Stimulated activated naive CD8-positive, alpha-beta T cell treated with anti-CD3 and anti-CD28 coated beads, Interleukin-15, Interleukin-2, amounts not matched to agents 100 ng/mL and 50 ng/mL, for 24 hours (primary cell): Measurements from ENCODE around the gene KCNK7.

Experiments
- H3K27ac Mint-ChIP-seq: one replicate; pipeline ENCODE4 v1.8.0; 2021; ENCODE audit warnings: mild to moderate bottlenecking, mixed read lengths
- H3K27me3 Mint-ChIP-seq: one replicate; pipeline ENCODE4 v1.8.0; 2021; ENCODE audit warnings: mixed read lengths
- H3K36me3 Mint-ChIP-seq: one replicate; pipeline ENCODE4 v1.8.0; 2021; ENCODE audit warnings: low read depth, mixed read lengths
- H3K4me1 Mint-ChIP-seq: one replicate; pipeline ENCODE4 v1.8.0; 2021; ENCODE audit warnings: low read depth, mixed read lengths
- H3K4me3 Mint-ChIP-seq: one replicate; pipeline ENCODE4 v1.8.0; 2021; ENCODE audit warnings: mild to moderate bottlenecking, mixed read lengths
- H3K9me3 Mint-ChIP-seq: one replicate; pipeline ENCODE4 v1.8.0; 2021; ENCODE audit warnings: mixed read lengths

KCNK7 gene

GRCh38 chr11:65577756-65578109, 17.9 kb downstream of the KCNK7 start:
- Mint-ChIP-seq H3K27me3 (no peaks in the 10 kb centered on the region), H3K9me3 (no peaks in the 10 kb centered on the region), H3K4me3 (peak overlapping the region; percentile 90), H3K27ac (no peak overlapping the region), H3K36me3 (peaks cover 32% of the 10 kb centered on the region), H3K4me1 (peaks cover 42% of the 10 kb centered on the region)

- H3K9me3 Mint-ChIP-seq = no peaks in the 10 kb centered on the region
- peaks cover 45% of the 10 kb centered on the region for H3K4me1 Mint-ChIP-seq
- H3K36me3 Mint-ChIP-seq = peaks cover 33% of the 10 kb centered on the region
- no peaks in the 10 kb centered on the region for H3K27me3 Mint-ChIP-seq
- peak overlapping the region; percentile 84 for H3K27ac Mint-ChIP-seq
- H3K4me3 Mint-ChIP-seq = peak overlapping the region; percentile 90
Observed at GRCh38 chr11:65576867-65577755, 18.5 kb downstream of the KCNK7 start.

GRCh38 chr11:65576232-65576866, 19.3 kb downstream of the KCNK7 start:
- H3K27me3 Mint-ChIP-seq = no peaks in the 10 kb centered on the region
- peaks cover 53% of the 10 kb centered on the region for H3K4me1 Mint-ChIP-seq
- peak overlapping the region; percentile 90 for H3K4me3 Mint-ChIP-seq
- peaks cover 33% of the 10 kb centered on the region for H3K36me3 Mint-ChIP-seq
- H3K9me3 Mint-ChIP-seq = no peaks in the 10 kb centered on the region
- peak overlapping the region; percentile 84 for H3K27ac Mint-ChIP-seq

GRCh38 chr11:65575568-65576231, 19.9 kb downstream of the KCNK7 start, which contains the start of gene EHBP1L1:
Gene EHBP1L1 (plus strand): TSS chr11:65576053. CDS start chr11:65576303, 250 bp downstream.
- Mint-ChIP-seq H3K27me3 (no peaks in the 10 kb centered on the region), H3K36me3 (peaks cover 31% of the 10 kb centered on the region), H3K4me1 (peaks cover 57% of the 10 kb centered on the region), H3K9me3 (no peaks in the 10 kb centered on the region), H3K27ac (peak within 1 kb of the TSS; percentile 91), H3K4me3 (peak within 1 kb of the TSS; percentile 90)

GRCh38 chr11:65574811-65575567, 20.6 kb downstream of the KCNK7 start:
- H3K4me1 Mint-ChIP-seq = peaks cover 60% of the 10 kb centered on the region
- no peaks in the 10 kb centered on the region for H3K9me3 Mint-ChIP-seq
- H3K27me3 Mint-ChIP-seq = no peaks in the 10 kb centered on the region
- peak overlapping the region; percentile 85 for H3K4me3 Mint-ChIP-seq
- H3K36me3 Mint-ChIP-seq = peaks cover 30% of the 10 kb centered on the region
- H3K27ac Mint-ChIP-seq = peak overlapping the region; percentile 91

GRCh38 chr11:65574109-65574810, 21.3 kb downstream of the KCNK7 start:
- Mint-ChIP-seq H3K36me3 (peaks cover 23% of the 10 kb centered on the region), H3K9me3 (no peaks in the 10 kb centered on the region), H3K4me1 (peaks cover 60% of the 10 kb centered on the region), H3K27me3 (no peaks in the 10 kb centered on the region), H3K4me3 (peak overlapping the region; percentile 85), H3K27ac (peak overlapping the region; percentile 91)

- no peaks in the 10 kb centered on the region for H3K27me3 Mint-ChIP-seq
- H3K4me3 Mint-ChIP-seq = peak overlapping the region; percentile 82
- peaks cover 21% of the 10 kb centered on the region for H3K36me3 Mint-ChIP-seq
- no peaks in the 10 kb centered on the region for H3K9me3 Mint-ChIP-seq
- H3K27ac Mint-ChIP-seq = peak overlapping the region; percentile 71
- H3K4me1 Mint-ChIP-seq = peaks cover 64% of the 10 kb centered on the region
Observed at GRCh38 chr11:65573391-65574079, 22.1 kb downstream of the KCNK7 start.

- peaks cover 22% of the 10 kb centered on the region for H3K36me3 Mint-ChIP-seq
- H3K27ac Mint-ChIP-seq = peak within 1 kb of the TSS; percentile 94
- H3K4me3 Mint-ChIP-seq = peak within 1 kb of the TSS; percentile 92
- H3K4me1 Mint-ChIP-seq = peaks cover 62% of the 10 kb centered on the region
- no peaks in the 10 kb centered on the region for H3K27me3 Mint-ChIP-seq
- no peaks in the 10 kb centered on the region for H3K9me3 Mint-ChIP-seq
Observed at GRCh38 chr11:65572356-65573051, 23.1 kb downstream of the KCNK7 start, which contains the start of gene FAM89B. Gene FAM89B (plus strand): TSS chr11:65572538. CDS start chr11:65572670, 132 bp downstream.

- no peaks in the 10 kb centered on the region for H3K9me3 Mint-ChIP-seq
- H3K4me1 Mint-ChIP-seq = peaks cover 64% of the 10 kb centered on the region
- H3K36me3 Mint-ChIP-seq = peaks cover 22% of the 10 kb centered on the region
- peak overlapping the region; percentile 94 for H3K27ac Mint-ChIP-seq
- no peaks in the 10 kb centered on the region for H3K27me3 Mint-ChIP-seq
- H3K4me3 Mint-ChIP-seq = peak overlapping the region; percentile 92
Observed at GRCh38 chr11:65571940-65572339, 23.7 kb downstream of the KCNK7 start.

- H3K27me3 Mint-ChIP-seq = no peaks in the 10 kb centered on the region
- peaks cover 22% of the 10 kb centered on the region for H3K36me3 Mint-ChIP-seq
- peaks cover 64% of the 10 kb centered on the region for H3K4me1 Mint-ChIP-seq
- H3K27ac Mint-ChIP-seq = peak overlapping the region; percentile 94
- H3K9me3 Mint-ChIP-seq = no peaks in the 10 kb centered on the region
- peak overlapping the region; percentile 92 for H3K4me3 Mint-ChIP-seq
Observed at GRCh38 chr11:65571420-65571819, 24.2 kb downstream of the KCNK7 start.

- peak within 1 kb of the TSS; percentile 96 for H3K27ac Mint-ChIP-seq
- H3K36me3 Mint-ChIP-seq = peaks cover 22% of the 10 kb centered on the region
- peak within 1 kb of the TSS; percentile 92 for H3K4me3 Mint-ChIP-seq
- no peaks in the 10 kb centered on the region for H3K27me3 Mint-ChIP-seq
- peaks cover 72% of the 10 kb centered on the region for H3K4me1 Mint-ChIP-seq
- no peaks in the 10 kb centered on the region for H3K9me3 Mint-ChIP-seq
Observed at GRCh38 chr11:65569973-65570918, 25.4 kb downstream of the KCNK7 start, which contains the start of gene ZNRD2. Gene ZNRD2 (plus strand): TSS chr11:65570477. CDS start chr11:65570492, 15 bp downstream.
